Measurements from ENCODE around the gene CD82. TPM values are rescaled to one million over a fixed set of nuclear protein-coding genes. Genes with fewer than 3 reads are reported as not detected.

Gene CD82
- total RNA-seq, 1 experiment from 2014 or later = 8.2 TPM

GRCh38 chr11:44592125-44592940 lies 26.9 kb downstream of the CD82 start:
- no peaks in the 10 kb centered on the region for H3K4me1 ChIP-seq (ENCODE audit: insufficient read depth, low read length, poor library complexity, severe bottlenecking)
- DNase-seq (ENCODE audit: low spot score) = no peak
- ChIA-PET CTCF (interaction anchor here (1.5 kb wide), 1 partner anchor 25 kb away, joined by 4 read pairs; no protein-coding TSS in a partner anchor), POLR2A (ENCODE audit: low non-redundant PET) (no interaction called here)
- intact Hi-C loops (cut with micrococcal nuclease; ENCODE audit: unreplicated experiment) = no loop called here
- H3K4me3 ChIP-seq (ENCODE audit: low read depth, low read length, poor library complexity, severe bottlenecking) = no peak overlapping the region
- no peaks in the 10 kb centered on the region for H3K27me3 ChIP-seq (replicated peaks; ENCODE audit: insufficient read depth, low read depth, low read length, poor library complexity)
- no peaks in the 10 kb centered on the region for H3K9me3 ChIP-seq (ENCODE audit: low read depth, low read length, poor library complexity, severe bottlenecking)
- no peak overlapping the region for H3K27ac ChIP-seq (ENCODE audit: low read depth, low read length, poor library complexity, severe bottlenecking)
- no TSS peak for BruUV-seq (replicated peaks)
- H3K36me3 ChIP-seq (ENCODE audit: insufficient read depth, low read length, poor library complexity, severe bottlenecking) = no peaks in the 10 kb centered on the region
- TF ChIP-seq EZH2 (IDR thresholded peaks at IDR 0.05; ENCODE audit: borderline replicate concordance, low read depth, low read length, poor library complexity, severe bottlenecking) (no peak), CTCF (conservative IDR thresholded peaks at IDR 0.05; ENCODE audit: low read depth, low read length) (no peak)

- POLR2A ChIA-PET (ENCODE audit: low non-redundant PET) = no interaction called here
- CTCF ChIA-PET = no interaction called here
- intact Hi-C loops (cut with micrococcal nuclease; ENCODE audit: unreplicated experiment) = no loop called here
These were observed 27.8 kb downstream of the CD82 start for GRCh38 chr11:44593251-44593650.

GRCh38 chr11:44595006-44595405 lies 29.5 kb downstream of the CD82 start:
- H3K4me1 ChIP-seq (ENCODE audit: insufficient read depth, low read length, poor library complexity, severe bottlenecking) = no peaks in the 10 kb centered on the region
- ChIA-PET POLR2A (ENCODE audit: low non-redundant PET) (no interaction called here), CTCF (no interaction called here)
- no peak overlapping the region for H3K27ac ChIP-seq (ENCODE audit: low read depth, low read length, poor library complexity, severe bottlenecking)
- BruUV-seq (replicated peaks) = no TSS peak
- no peak for TF ChIP-seq CTCF (conservative IDR thresholded peaks at IDR 0.05; ENCODE audit: low read depth, low read length)
- no peak for TF ChIP-seq EZH2 (IDR thresholded peaks at IDR 0.05; ENCODE audit: borderline replicate concordance, low read depth, low read length, poor library complexity, severe bottlenecking)
- H3K27me3 ChIP-seq (replicated peaks; ENCODE audit: insufficient read depth, low read depth, low read length, poor library complexity) = no peaks in the 10 kb centered on the region
- H3K4me3 ChIP-seq (ENCODE audit: low read depth, low read length, poor library complexity, severe bottlenecking) = no peak overlapping the region
- H3K9me3 ChIP-seq (ENCODE audit: low read depth, low read length, poor library complexity, severe bottlenecking) = no peaks in the 10 kb centered on the region
- DNase-seq (ENCODE audit: low spot score) = no peak
- intact Hi-C loops (cut with micrococcal nuclease; ENCODE audit: unreplicated experiment) = no loop called here
- no peaks in the 10 kb centered on the region for H3K36me3 ChIP-seq (ENCODE audit: insufficient read depth, low read length, poor library complexity, severe bottlenecking)

More at GRCh38 chr11:44593251-44593650, 27.8 kb downstream of the CD82 start:
- no peak for DNase-seq (ENCODE audit: low spot score)
- Histone ChIP-seq H3K4me1 (ENCODE audit: insufficient read depth, low read length, poor library complexity, severe bottlenecking) (no peaks in the 10 kb centered on the region), H3K4me3 (ENCODE audit: low read depth, low read length, poor library complexity, severe bottlenecking) (no peak overlapping the region), H3K27me3 (replicated peaks; ENCODE audit: insufficient read depth, low read depth, low read length, poor library complexity) (no peaks in the 10 kb centered on the region), H3K27ac (ENCODE audit: low read depth, low read length, poor library complexity, severe bottlenecking) (no peak overlapping the region), H3K36me3 (ENCODE audit: insufficient read depth, low read length, poor library complexity, severe bottlenecking) (no peaks in the 10 kb centered on the region), H3K9me3 (ENCODE audit: low read depth, low read length, poor library complexity, severe bottlenecking) (no peaks in the 10 kb centered on the region)
- TF ChIP-seq CTCF (conservative IDR thresholded peaks at IDR 0.05; ENCODE audit: low read depth, low read length) (no peak), EZH2 (IDR thresholded peaks at IDR 0.05; ENCODE audit: borderline replicate concordance, low read depth, low read length, poor library complexity, severe bottlenecking) (no peak)
- BruUV-seq (replicated peaks) = no TSS peak

Data from A673 (cell line).